OCI-LY3 (cell line): ENCODE data around the gene CD9.

Experiments used
- H2AFZ ChIP-seq: fragments of 200-600, 300-600 bp; shearing (Covaris generic); 2 replicates; pipeline ENCODE4 v1.6.0; 2014; ENCODE audit warnings: antibody characterized with exemption, low read depth, low read length
- H3K27ac ChIP-seq: fragments of 200-600, 300-600 bp; sonication (generic); 2 replicates; pipeline ENCODE4 v1.5.1; 2014; ENCODE audit warnings: mild to moderate bottlenecking, low read length, moderate library complexity, mixed read lengths
- H3K27me3 ChIP-seq: fragments of 200-600, 300-600 bp; sonication (generic); 2 replicates; pipeline ENCODE4 v1.6.1; 2014; ENCODE audit warnings: low read depth, low read length, mixed read lengths
- H3K36me3 ChIP-seq: fragments of 200-600, 300-600 bp; sonication (generic); replicated peaks from 2 replicates; pipeline ENCODE3; 2014; ENCODE audit warnings: low read depth, low read length, mixed read lengths
- H3K4me1 ChIP-seq: fragments of 300-600, 200-600 bp; sonication (generic); 2 replicates; pipeline ENCODE4 v1.6.1; 2014; ENCODE audit warnings: low read length, mixed read lengths
- H3K4me2 ChIP-seq: fragments of 200-600, 300-600 bp; sonication (generic); 2 replicates; pipeline ENCODE4 v1.6.1; 2014; ENCODE audit warnings: low read length, mixed read lengths
- H3K4me3 ChIP-seq: fragments of 300-600, 200-600 bp; sonication (generic); 2 replicates; pipeline ENCODE4 v1.5.1; 2014; ENCODE audit warnings: antibody characterized with exemption, mild to moderate bottlenecking, low read length, moderate library complexity
- H3K79me2 ChIP-seq: fragments of 300-600, 200-600 bp; shearing (Covaris generic); 2 replicates; pipeline ENCODE4 v1.6.1; 2014; ENCODE audit warnings: mild to moderate bottlenecking, low read length, mixed read lengths
- H3K9ac ChIP-seq: fragments of 300-600, 200-600 bp; shearing (Covaris generic); 2 replicates; pipeline ENCODE4 v1.6.0; 2014; ENCODE audit warnings: mild to moderate bottlenecking, low read length, moderate library complexity
- H3K9me3 ChIP-seq: fragments of 200-600, 300-600 bp; shearing (Covaris generic); 2 replicates; pipeline ENCODE4 v1.6.1; 2014; ENCODE audit warnings: low read length, mixed read lengths; ENCODE audit not compliant: insufficient read depth
- H4K20me1 ChIP-seq: fragments of 200-600, 300-600 bp; sonication (generic); 2 replicates; pipeline ENCODE4 v1.6.1; 2016; ENCODE audit warnings: low read length, mixed read lengths; ENCODE audit not compliant: insufficient read depth
- EZH2phosphoT487 ChIP-seq: fragments of 200-600 bp; shearing (Covaris generic); IDR thresholded peaks from 2 replicates; pipeline ENCODE4 v1.6.1; 2018; ENCODE audit warnings: antibody characterized with exemption, mixed run types, low read depth
- TF ChIP-seq, protein P1 (sequence below): fragments of 200-600, 300-600 bp; sonication (generic); IDR thresholded peaks from 2 replicates; pipeline ENCODE4 v1.5.1; 2014; ENCODE audit warnings: antibody characterized with exemption, low read length, low read depth

CD9 gene

DNA sequence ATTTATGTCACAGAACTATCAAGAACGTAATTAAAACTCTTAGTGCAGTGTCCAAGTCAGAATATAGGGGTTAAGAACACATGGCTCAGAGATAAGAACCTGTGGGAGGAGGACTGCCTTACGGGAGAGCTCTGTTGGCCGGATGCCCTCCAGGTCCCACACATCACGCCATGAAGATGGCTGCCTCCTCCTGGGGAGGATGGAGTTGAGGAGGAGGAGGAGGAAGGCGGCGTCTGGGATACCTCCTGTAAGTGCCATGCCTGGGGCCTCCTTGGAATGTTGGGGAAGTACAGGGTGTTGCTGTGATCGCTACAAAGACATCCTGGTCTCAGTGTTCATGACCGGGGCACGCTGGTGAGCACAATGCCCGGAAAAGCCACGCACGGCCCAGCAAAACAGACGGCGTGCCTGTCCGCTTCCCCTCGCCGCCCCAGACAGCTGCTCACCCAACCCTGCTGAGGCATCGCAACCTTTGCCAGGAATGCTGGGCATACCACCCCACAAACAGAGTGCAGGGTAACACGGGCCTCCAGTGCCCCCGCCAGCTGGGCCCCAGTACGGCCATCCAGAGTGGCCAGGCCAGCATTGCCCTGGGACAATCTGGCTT, 28.7 kb upstream of the CD9 start:
- no peak for TF ChIP-seq EZH2phosphoT487
- TF ChIP-seq, protein P1, sequence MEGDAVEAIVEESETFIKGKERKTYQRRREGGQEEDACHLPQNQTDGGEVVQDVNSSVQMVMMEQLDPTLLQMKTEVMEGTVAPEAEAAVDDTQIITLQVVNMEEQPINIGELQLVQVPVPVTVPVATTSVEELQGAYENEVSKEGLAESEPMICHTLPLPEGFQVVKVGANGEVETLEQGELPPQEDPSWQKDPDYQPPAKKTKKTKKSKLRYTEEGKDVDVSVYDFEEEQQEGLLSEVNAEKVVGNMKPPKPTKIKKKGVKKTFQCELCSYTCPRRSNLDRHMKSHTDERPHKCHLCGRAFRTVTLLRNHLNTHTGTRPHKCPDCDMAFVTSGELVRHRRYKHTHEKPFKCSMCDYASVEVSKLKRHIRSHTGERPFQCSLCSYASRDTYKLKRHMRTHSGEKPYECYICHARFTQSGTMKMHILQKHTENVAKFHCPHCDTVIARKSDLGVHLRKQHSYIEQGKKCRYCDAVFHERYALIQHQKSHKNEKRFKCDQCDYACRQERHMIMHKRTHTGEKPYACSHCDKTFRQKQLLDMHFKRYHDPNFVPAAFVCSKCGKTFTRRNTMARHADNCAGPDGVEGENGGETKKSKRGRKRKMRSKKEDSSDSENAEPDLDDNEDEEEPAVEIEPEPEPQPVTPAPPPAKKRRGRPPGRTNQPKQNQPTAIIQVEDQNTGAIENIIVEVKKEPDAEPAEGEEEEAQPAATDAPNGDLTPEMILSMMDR, result no peak
- Histone ChIP-seq H3K36me3 (no peaks in the 10 kb centered on the region), H2AFZ (no peak overlapping the region), H3K9me3 (no peaks in the 10 kb centered on the region), H3K27ac (no peak overlapping the region), H3K4me1 (peaks cover 5% of the 10 kb centered on the region; the same call in 1 of the 2 replicates), H3K79me2 (no peaks in the 10 kb centered on the region), H3K27me3 (peaks cover 9% of the 10 kb centered on the region; the same call in 1 of the 2 replicates), H3K9ac (no peak overlapping the region), H3K4me2 (no peak overlapping the region), H4K20me1 (no peaks in the 10 kb centered on the region), H3K4me3 (no peak overlapping the region)

DNA sequence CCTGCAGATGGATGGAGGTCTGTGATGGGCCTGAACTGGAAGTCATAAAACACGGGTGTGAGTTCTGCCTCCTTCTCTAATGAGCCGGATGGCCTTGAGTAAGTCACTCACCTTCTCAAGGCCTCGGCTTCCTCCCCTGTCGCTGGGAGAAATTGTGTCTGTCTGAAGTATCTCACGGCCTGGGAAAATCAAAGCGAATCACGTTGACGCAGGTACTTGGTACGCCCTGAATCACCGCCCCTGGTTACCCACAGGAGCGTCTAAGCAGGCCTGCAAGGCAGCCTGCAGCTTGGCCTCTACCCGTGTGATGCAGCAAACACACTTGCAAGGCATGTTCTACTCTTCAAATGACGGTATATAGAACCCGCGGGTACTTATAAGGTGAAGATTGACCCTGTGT, 28.1 kb upstream of the CD9 start:
- no peaks in the 10 kb centered on the region for H3K9me3 ChIP-seq
- no peak overlapping the region for H3K9ac ChIP-seq
- H3K27me3 ChIP-seq, result peaks cover 9% of the 10 kb centered on the region; the same call in 1 of the 2 replicates
- H3K27ac ChIP-seq, result no peak overlapping the region
- H3K36me3 ChIP-seq, result no peaks in the 10 kb centered on the region
- H4K20me1 ChIP-seq, result no peaks in the 10 kb centered on the region
- no peak overlapping the region for H3K4me3 ChIP-seq
- H2AFZ ChIP-seq, result no peak overlapping the region
- no peak overlapping the region for H3K4me2 ChIP-seq
- no peak for TF ChIP-seq EZH2phosphoT487
- no peaks in the 10 kb centered on the region for H3K79me2 ChIP-seq
- H3K4me1 ChIP-seq, result peaks cover 5% of the 10 kb centered on the region; the same call in 1 of the 2 replicates

DNA sequence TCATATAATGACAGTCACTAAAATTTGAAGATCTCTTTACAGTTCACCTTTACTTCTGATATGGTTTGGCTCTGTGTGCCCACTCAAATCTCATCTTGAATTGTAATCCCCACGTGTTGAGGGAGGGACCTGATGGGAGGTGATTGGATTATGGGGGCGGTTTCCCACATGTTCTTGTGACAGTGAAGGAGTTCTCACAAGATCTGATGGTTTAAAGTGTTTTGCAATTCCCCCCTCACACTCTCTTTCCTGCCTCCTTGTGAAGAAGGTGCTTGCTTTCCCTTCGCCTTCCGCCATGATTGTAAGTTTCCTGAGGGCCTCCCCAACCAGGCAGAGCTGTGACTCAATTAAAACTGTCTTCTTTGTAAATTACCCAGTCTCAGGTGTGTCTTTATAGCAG, 27.3 kb upstream of the CD9 start:
- Histone ChIP-seq H3K79me2 (no peaks in the 10 kb centered on the region), H3K4me1 (peaks cover under 1% of the 10 kb centered on the region; the same call in 1 of the 2 replicates), H3K9ac (no peak overlapping the region), H4K20me1 (no peaks in the 10 kb centered on the region), H3K36me3 (no peaks in the 10 kb centered on the region), H2AFZ (no peak overlapping the region), H3K27me3 (peaks cover 9% of the 10 kb centered on the region; the same call in 1 of the 2 replicates), H3K27ac (no peak overlapping the region), H3K4me2 (no peak overlapping the region), H3K9me3 (no peaks in the 10 kb centered on the region), H3K4me3 (no peak overlapping the region)
- TF ChIP-seq EZH2phosphoT487, result no peak
- TF ChIP-seq, protein P1, result no peak

DNA sequence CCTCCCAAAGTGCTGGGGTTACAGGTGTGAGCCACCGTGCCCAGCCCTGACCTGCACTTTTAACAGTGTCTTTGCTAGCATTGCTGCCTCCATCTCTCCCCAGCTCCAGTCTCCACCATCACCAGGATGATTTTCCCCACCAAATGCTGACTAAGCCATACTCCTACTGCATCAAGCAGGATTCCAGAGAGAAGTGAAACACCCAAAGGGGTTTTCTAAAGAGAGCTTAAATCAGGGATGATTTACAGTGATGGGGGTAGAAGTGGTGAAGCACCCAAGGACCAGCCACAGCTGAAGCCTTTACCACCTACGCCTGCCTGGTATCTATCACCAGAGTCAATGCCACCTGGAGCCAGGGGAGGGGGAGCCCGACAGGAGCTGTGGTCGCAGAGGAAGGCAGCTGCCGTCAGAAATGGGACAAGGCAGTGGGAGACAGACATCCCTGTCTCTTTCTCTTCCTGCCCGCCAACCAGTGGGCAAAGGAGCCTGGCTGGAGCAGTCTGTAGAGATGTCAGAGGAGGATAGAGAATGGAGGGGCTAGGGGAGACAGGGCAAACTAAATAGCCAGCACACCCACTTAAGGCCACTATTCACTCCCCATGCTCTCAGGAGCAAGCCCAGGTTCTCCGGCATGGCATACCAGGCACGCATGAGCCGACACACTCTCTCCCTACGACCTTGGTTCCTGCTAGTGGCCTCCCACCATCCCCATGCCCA, 22.4 kb upstream of the CD9 start:
- Histone ChIP-seq H3K27ac (no peak overlapping the region), H4K20me1 (no peaks in the 10 kb centered on the region), H3K27me3 (peaks cover 4% of the 10 kb centered on the region; the same call in 1 of the 2 replicates), H2AFZ (no peak overlapping the region), H3K9me3 (no peaks in the 10 kb centered on the region), H3K4me1 (no peaks in the 10 kb centered on the region), H3K9ac (no peak overlapping the region), H3K79me2 (no peaks in the 10 kb centered on the region), H3K4me3 (no peak overlapping the region), H3K4me2 (no peak overlapping the region), H3K36me3 (no peaks in the 10 kb centered on the region)
- TF ChIP-seq EZH2phosphoT487, result no peak
- TF ChIP-seq, protein P1, result no peak
